Left cardiac atrium (tissue), 4 donors: ENCODE results near the gene SRRD. TPM values are rescaled to one million over a fixed set of nuclear protein-coding genes. Genes with fewer than 3 reads are reported as not detected.
A peak's percentile ranks its signal among the peaks of the same experiment; 100 is the strongest.
"Not testable (repeated sequence)": the region's sequence is repeated elsewhere in the genome, so short reads cannot be mapped to it uniquely, and the experiment has no call there.

Experiments used
- ATAC-seq, 2 donors: fragments of 200-7000 bp; cut with Tn5 transposase; one replicate each; pipeline ENCODE4 v1.9.1; 2020; ENCODE audit warnings: mild to moderate bottlenecking in 2 of 2, moderate library complexity in 2 of 2
- DNase-seq: peaks from one replicate; pipeline ENCODE4 v3.0.0-alpha.2; 2020
- intact Hi-C, 2 donors: fragments of 100-400 bp; cut with DNase I; formaldehyde crosslinking; loops; one replicate each; pipeline versions ENCODE4 v1.14.1 to v1.15.1; 2022 to 2023
- total RNA-seq, 2 donors: library from RNA; stranded (reverse); fragmentation: NEBNext Ultra II Directional; extraction: Animal tissue kit (Norgen Biotek cat#: 25700); gene quantifications; one replicate each; pipeline ENCODE4 v1.2.1, GENCODE V29; 2021
- donor health status: DM: no; HTN: yes; CAD: no.
- donor health status: DM: no; HTN: yes; CAD: no; lungs with severe emphysema.
- donor health status: DM: yes; HTN: yes; CAD: no.
- donor health status: Dilated cardiomyopathy.

Gene SRRD
- total RNA-seq, 2 donors from 2014 or later: 14.9 to 23.7 TPM

- DNase-seq (peak; percentile 96), ATAC-seq (peak; percentile 100)
- intact Hi-C loops: loop anchor here (5.0 to 10.0 kb wide), 2 partner anchors 73 to 75 kb away; no protein-coding TSS in a partner anchor
Measured at GRCh38 chr22:26512149-26512793, 28.6 kb downstream of the SRRD start, which contains the start of gene TFIP11. Gene TFIP11 (minus strand): TSS chr22:26512473. CDS start chr22:26510272, 2,201 bp downstream.

GRCh38 chr22:26513838-26514237, 30.2 kb downstream of the SRRD start:
- ATAC-seq (no peak), DNase-seq (no peak)
- intact Hi-C loops: loop anchor here (5.0 to 10.0 kb wide), 2 partner anchors 71 to 73 kb away; no protein-coding TSS in a partner anchor

GRCh38 chr22:26514419-26515161, 30.9 kb downstream of the SRRD start:
- intact Hi-C loops: loop anchor here (5.0 to 10.0 kb wide), 2 partner anchors 70 to 73 kb away; no protein-coding TSS in a partner anchor
- ATAC-seq (no peak), DNase-seq (no peak)

- intact Hi-C loops: loop anchor here in 1 of 2 donors (10.0 kb wide), 1 partner anchor 69 kb away; no protein-coding TSS in a partner anchor
- no peak for ATAC-seq
- no peak for DNase-seq
Measured at GRCh38 chr22:26515931-26516330, 32.3 kb downstream of the SRRD start.

- DNase-seq (no peak), ATAC-seq (no peak)
- intact Hi-C loops: loop anchor here in 1 of 2 donors (10.0 kb wide), 1 partner anchor 68 kb away; no protein-coding TSS in a partner anchor
Measured at GRCh38 chr22:26516503-26516902, 32.8 kb downstream of the SRRD start.

- intact Hi-C loops: loop anchor here in 1 of 2 donors (10.0 kb wide), 1 partner anchor 67 kb away; no protein-coding TSS in a partner anchor
- DNase-seq (no peak), ATAC-seq (no peak)
Measured at GRCh38 chr22:26517429-26517828, 33.8 kb downstream of the SRRD start.

- no peak for ATAC-seq
- no peak for DNase-seq
- intact Hi-C loops: no loop called here
Measured at GRCh38 chr22:26522012-26522411, 38.3 kb downstream of the SRRD start.

- intact Hi-C loops: no loop called here
- DNase-seq: no peak
- no peak for ATAC-seq
Measured at GRCh38 chr22:26522592-26522991, 38.9 kb downstream of the SRRD start.

GRCh38 chr22:26524870-26525269, 41.2 kb downstream of the SRRD start:
- ATAC-seq: no peak
- intact Hi-C loops: no loop called here
- DNase-seq: no peak

GRCh38 chr22:26525946-26526564, 42.4 kb downstream of the SRRD start:
- ATAC-seq (no peak), DNase-seq (no peak)
- intact Hi-C loops: no loop called here

GRCh38 chr22:26527167-26527566, 43.5 kb downstream of the SRRD start:
- no peak for DNase-seq
- ATAC-seq: no peak

GRCh38 chr22:26527574-26528465, 44.1 kb downstream of the SRRD start:
- ATAC-seq (peak; percentile 75 to 78), DNase-seq (no peak)
- intact Hi-C loops: no loop called here

More at GRCh38 chr22:26527167-26527566, 43.5 kb downstream of the SRRD start:
- intact Hi-C loops: no loop called here

GRCh38 chr22:26528518-26528917, 44.8 kb downstream of the SRRD start:
- DNase-seq, ATAC-seq, intact Hi-C loops: not testable (repeated sequence)

- no peak for DNase-seq
- intact Hi-C loops: no loop called here
- ATAC-seq: peak; percentile 17 to 39
Measured at GRCh38 chr22:26529345-26529744, 45.7 kb downstream of the SRRD start.

- ATAC-seq (no peak), DNase-seq (no peak)
- intact Hi-C loops: no loop called here
Measured at GRCh38 chr22:26534171-26534855, 50.6 kb downstream of the SRRD start.

GRCh38 chr22:26534874-26535602, 51.4 kb downstream of the SRRD start:
- DNase-seq (no peak), ATAC-seq (no peak)
- intact Hi-C loops: no loop called here

- ATAC-seq (no peak), DNase-seq (no peak)
- intact Hi-C loops: no loop called here
Measured at GRCh38 chr22:26535603-26535908, 51.9 kb downstream of the SRRD start.
